ENCODE measurements around the gene C14orf180.

The C14orf180 gene

GRCh38 chr14:104603711-104604401 lies 24.3 kb downstream of the C14orf180 start:
- no peak for TF ChIP-seq ZNF274 (IDR thresholded peaks at IDR 0.05; ENCODE audit: low read depth, low read length)
- H3K4me3 ChIP-seq (ENCODE audit: low read length), result no peak overlapping the region

GRCh38 chr14:104604458-104605449 lies 25.2 kb downstream of the C14orf180 start, which contains the start of gene TMEM179:
TSS of gene TMEM179 (minus strand) at chr14:104604772. CDS start at chr14:104604741, 31 bp downstream.
- H3K4me3 ChIP-seq (ENCODE audit: low read length), result no peak within 1 kb of the TSS
- TF ChIP-seq ZNF274 (IDR thresholded peaks at IDR 0.05; ENCODE audit: low read depth, low read length), result no peak

DNA sequence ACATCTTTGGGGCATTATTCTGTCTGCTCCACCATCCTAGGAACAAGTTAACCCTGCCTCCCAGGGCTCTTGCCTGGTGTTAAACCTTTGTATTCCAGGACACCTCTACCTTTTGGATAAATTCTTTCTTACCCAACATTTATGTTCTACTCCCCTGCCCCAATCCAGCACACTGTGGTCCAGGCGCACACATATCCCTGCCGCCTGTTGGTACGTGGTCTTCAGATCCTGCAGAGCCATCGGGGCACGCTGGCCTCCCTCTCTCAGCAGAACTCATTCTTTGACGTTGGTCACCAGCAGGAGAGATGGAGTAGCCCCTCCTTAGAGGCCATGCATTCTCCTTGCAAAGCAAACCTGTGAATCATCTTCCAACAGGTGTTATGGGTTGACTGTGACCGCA lies 30.1 kb downstream of the C14orf180 start:
- no peak for TF ChIP-seq ZNF274 (IDR thresholded peaks at IDR 0.05; ENCODE audit: low read depth, low read length)
- H3K4me3 ChIP-seq (ENCODE audit: low read length), result no peak overlapping the region

GRCh38 chr14:104610749-104611310 lies 31.3 kb downstream of the C14orf180 start:
- no peak for TF ChIP-seq ZNF274 (IDR thresholded peaks at IDR 0.05; ENCODE audit: low read depth, low read length)

DNA sequence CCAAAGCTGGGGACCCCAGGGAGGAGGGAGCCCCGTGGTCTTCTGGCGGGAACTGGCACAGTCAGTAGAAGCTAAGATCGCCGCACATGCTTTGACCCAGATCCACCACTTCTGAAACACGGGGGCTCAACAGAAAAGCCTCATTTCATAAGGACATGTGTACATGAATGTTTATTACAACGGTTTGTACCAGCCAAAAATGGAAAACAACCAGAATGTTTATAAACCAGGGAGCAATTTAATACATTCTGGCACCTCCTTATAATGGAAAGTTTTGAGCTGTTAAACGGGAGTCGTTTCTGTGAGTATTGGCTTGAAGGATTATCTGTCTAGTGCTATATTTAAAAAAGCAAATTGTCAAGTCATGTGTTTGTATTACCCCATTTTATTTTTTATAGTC lies 32.3 kb downstream of the C14orf180 start:
- no peak overlapping the region for H3K4me3 ChIP-seq (ENCODE audit: low read length)
- no peak for TF ChIP-seq ZNF274 (IDR thresholded peaks at IDR 0.05; ENCODE audit: low read depth, low read length)

More at GRCh38 chr14:104610749-104611310, 31.3 kb downstream of the C14orf180 start:
- H3K4me3 ChIP-seq (ENCODE audit: low read length), result no peak overlapping the region

DNA sequence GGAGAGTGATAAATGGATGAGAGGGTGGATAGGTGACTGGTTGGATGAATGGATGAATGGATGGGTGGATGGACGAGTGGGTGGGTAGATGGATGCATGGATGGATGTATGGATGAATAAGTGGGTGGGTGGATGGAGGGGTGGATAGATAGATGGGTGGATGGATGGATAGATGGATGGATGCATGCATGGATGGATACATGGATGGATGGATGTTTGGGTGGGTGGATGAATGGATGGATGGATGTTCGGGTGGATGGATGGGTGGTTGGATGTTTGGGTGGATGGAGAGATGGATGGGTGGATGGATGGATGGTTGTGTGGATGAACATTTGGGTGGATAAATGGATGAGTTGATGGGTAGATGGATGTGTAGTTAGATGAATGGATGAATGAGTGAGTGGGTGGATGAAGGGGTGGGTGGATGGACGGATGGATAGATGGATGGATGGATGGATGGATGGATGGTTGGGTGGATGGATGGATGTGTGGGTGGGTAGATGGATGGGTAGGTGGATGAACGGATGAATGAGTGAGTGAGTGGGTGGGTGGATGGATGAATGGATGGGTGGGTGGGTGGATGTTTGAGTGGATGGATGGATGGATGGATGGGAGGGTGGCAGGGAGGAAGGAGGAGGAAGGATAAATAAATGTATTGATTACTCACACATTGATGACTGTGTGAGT lies 34.7 kb downstream of the C14orf180 start:
- no peak for TF ChIP-seq ZNF274 (IDR thresholded peaks at IDR 0.05; ENCODE audit: low read depth, low read length)
- no peak overlapping the region for H3K4me3 ChIP-seq (ENCODE audit: low read length)

GRCh38 chr14:104624939-104625338 lies 45.4 kb downstream of the C14orf180 start:
- H3K4me3 ChIP-seq (ENCODE audit: low read length), result no peak overlapping the region
- no peak for TF ChIP-seq ZNF274 (IDR thresholded peaks at IDR 0.05; ENCODE audit: low read depth, low read length)

DNA sequence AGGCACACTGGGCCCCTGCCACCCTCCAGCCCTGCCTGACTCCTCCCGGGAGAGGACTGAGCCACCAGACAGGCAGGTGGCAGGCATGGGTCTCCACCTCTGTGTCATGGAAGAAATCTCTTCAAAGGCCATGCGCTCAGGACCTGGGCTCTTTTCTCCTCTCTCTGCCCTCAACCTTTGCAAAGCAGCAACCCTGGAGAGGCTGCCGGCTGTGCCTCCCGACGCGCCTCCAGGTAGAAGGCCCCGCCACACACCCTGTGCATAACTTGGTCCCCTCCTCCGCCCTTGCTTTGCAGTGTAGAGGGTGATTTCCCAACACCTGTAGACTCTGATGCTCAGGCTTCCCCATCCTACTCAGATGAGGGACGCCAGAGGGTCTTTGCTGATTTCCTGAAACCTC lies 53.2 kb downstream of the C14orf180 start:
- no peak overlapping the region for H3K4me3 ChIP-seq (ENCODE audit: low read length)
- no peak for TF ChIP-seq ZNF274 (IDR thresholded peaks at IDR 0.05; ENCODE audit: low read depth, low read length)

GRCh38 chr14:104633276-104634137 lies 53.9 kb downstream of the C14orf180 start:
- H3K4me3 ChIP-seq (ENCODE audit: low read length), result no peak overlapping the region
- TF ChIP-seq ZNF274 (IDR thresholded peaks at IDR 0.05; ENCODE audit: low read depth, low read length), result no peak

GRCh38 chr14:104634138-104634760 lies 54.7 kb downstream of the C14orf180 start:
- H3K4me3 ChIP-seq (ENCODE audit: low read length), result no peak overlapping the region
- TF ChIP-seq ZNF274 (IDR thresholded peaks at IDR 0.05; ENCODE audit: low read depth, low read length), result no peak

DNA sequence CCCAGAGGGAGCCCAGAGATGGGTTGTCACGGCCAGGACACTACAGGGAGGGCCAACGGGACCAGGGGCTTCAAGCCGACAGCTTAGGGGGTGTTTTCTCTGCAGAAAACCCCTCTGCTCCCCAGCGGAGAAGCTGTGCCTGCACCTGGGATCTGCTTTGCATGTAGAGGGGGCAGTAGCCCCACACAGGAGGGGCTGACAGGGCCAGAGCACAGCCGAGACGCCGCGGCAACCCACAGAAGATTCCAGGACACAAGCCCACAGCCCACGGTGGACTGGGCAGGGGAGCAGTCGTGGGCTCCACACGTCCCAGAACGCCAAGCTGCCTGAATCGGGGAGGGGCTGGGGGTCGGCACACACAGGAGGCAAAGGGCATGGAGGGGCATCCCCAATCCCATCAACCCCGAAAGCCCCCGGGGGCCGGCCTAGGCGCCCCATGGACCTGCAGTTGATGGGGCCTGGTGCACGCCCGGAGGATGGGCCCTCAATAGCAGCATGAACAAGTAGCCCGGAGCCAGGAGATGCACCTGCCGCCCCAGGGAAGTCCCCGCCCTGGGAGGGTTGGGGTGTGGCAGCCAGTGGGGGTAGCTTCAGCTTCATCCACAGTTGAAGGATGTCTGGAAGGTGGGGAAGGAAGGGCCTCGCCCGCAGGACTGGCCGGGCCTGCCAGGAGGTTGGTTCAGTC lies 55.5 kb downstream of the C14orf180 start:
- no peak overlapping the region for H3K4me3 ChIP-seq (ENCODE audit: low read length)
- no peak for TF ChIP-seq ZNF274 (IDR thresholded peaks at IDR 0.05; ENCODE audit: low read depth, low read length)

- no peak for TF ChIP-seq ZNF274 (IDR thresholded peaks at IDR 0.05; ENCODE audit: low read depth, low read length)
- no peak overlapping the region for H3K4me3 ChIP-seq (ENCODE audit: low read length)
These were observed 56.2 kb downstream of the C14orf180 start for GRCh38 chr14:104635717-104636116.

Measured in GM08714 (cell line).